Measurements from ENCODE around the gene POU6F2. TPM values are rescaled to one million over a fixed set of nuclear protein-coding genes. Genes with fewer than 3 reads are reported as not detected.

The POU6F2 gene
- total RNA-seq, 1 experiment from 2014 or later, result 3.9 TPM

GRCh38 chr7:39408906-39409305 is 431.2 kb downstream of the POU6F2 start:
- Mint-ChIP-seq H3K27ac (ENCODE audit: unreplicated experiment) (no peak overlapping the region), H3K27me3 (ENCODE audit: insufficient read depth, unreplicated experiment) (peaks cover 4% of the 10 kb centered on the region), H3K4me3 (ENCODE audit: unreplicated experiment) (no peak overlapping the region), H3K9me3 (ENCODE audit: unreplicated experiment) (no peaks in the 10 kb centered on the region), H3K4me1 (ENCODE audit: low read depth, unreplicated experiment) (peaks cover 13% of the 10 kb centered on the region), H3K36me3 (ENCODE audit: insufficient read depth, unreplicated experiment) (peaks cover 3% of the 10 kb centered on the region)
- BruUV-seq (replicated peaks), result no TSS peak
- intact Hi-C loops (cut with micrococcal nuclease; ENCODE audit: unreplicated experiment), result no loop called here
- ChIA-PET CTCF (no interaction called here), POLR2A (no interaction called here)
- Histone ChIP-seq H3K4me3 (ENCODE audit: low read depth, low read length) (no peak overlapping the region), H3K27me3 (replicated peaks; ENCODE audit: control insufficient read depth, insufficient read depth, low read length) (no peaks in the 10 kb centered on the region), H3K4me1 (no peaks in the 10 kb centered on the region), H3K9me3 (no peaks in the 10 kb centered on the region), H3K36me3 (ENCODE audit: control insufficient read depth, insufficient read depth, low read length) (no peaks in the 10 kb centered on the region)
- DNase-seq, result no peak
- no peak for TF ChIP-seq CTCF (IDR thresholded peaks at IDR 0.05; ENCODE audit: insufficient read depth in 1 of 2, low read depth in 1 of 2, low read length in 1 of 2, severe bottlenecking in 1 of 2, unreplicated experiment in 1 of 2)

- no peak overlapping the region for H3K4me3 ChIP-seq (ENCODE audit: low read depth, low read length)
- TF ChIP-seq CTCF (IDR thresholded peaks at IDR 0.05; ENCODE audit: insufficient read depth in 1 of 2, low read depth in 1 of 2, low read length in 1 of 2, severe bottlenecking in 1 of 2, unreplicated experiment in 1 of 2), result no peak
- no peaks in the 10 kb centered on the region for H3K9me3 ChIP-seq
- no peaks in the 10 kb centered on the region for H3K36me3 ChIP-seq (ENCODE audit: control insufficient read depth, insufficient read depth, low read length)
- Mint-ChIP-seq H3K27ac (ENCODE audit: unreplicated experiment) (no peak overlapping the region), H3K27me3 (ENCODE audit: insufficient read depth, unreplicated experiment) (peaks cover 7% of the 10 kb centered on the region), H3K4me1 (ENCODE audit: low read depth, unreplicated experiment) (peaks cover 16% of the 10 kb centered on the region), H3K9me3 (ENCODE audit: unreplicated experiment) (no peaks in the 10 kb centered on the region), H3K36me3 (ENCODE audit: insufficient read depth, unreplicated experiment) (peaks cover 7% of the 10 kb centered on the region), H3K4me3 (ENCODE audit: unreplicated experiment) (no peak overlapping the region)
- CTCF ChIA-PET, result no interaction called here
- intact Hi-C loops (cut with micrococcal nuclease; ENCODE audit: unreplicated experiment), result loop anchor here (10.0 kb wide), 1 partner anchor 56 kb away; no protein-coding TSS in a partner anchor
- no TSS peak for BruUV-seq (replicated peaks)
- no peaks in the 10 kb centered on the region for H3K27me3 ChIP-seq (replicated peaks; ENCODE audit: control insufficient read depth, insufficient read depth, low read length)
- DNase-seq, result no peak
- POLR2A ChIA-PET, result no interaction called here
- H3K4me1 ChIP-seq, result no peaks in the 10 kb centered on the region
Measured at GRCh38 chr7:39410582-39410981, 432.9 kb downstream of the POU6F2 start.

GRCh38 chr7:39413636-39414223 is 436.0 kb downstream of the POU6F2 start:
- H3K27me3 ChIP-seq (replicated peaks; ENCODE audit: control insufficient read depth, insufficient read depth, low read length), result no peaks in the 10 kb centered on the region; the same call in 1 of the 2 replicates
- Mint-ChIP-seq H3K36me3 (ENCODE audit: insufficient read depth, unreplicated experiment) (peaks cover 7% of the 10 kb centered on the region), H3K4me1 (ENCODE audit: low read depth, unreplicated experiment) (peaks cover 6% of the 10 kb centered on the region), H3K9me3 (ENCODE audit: unreplicated experiment) (no peaks in the 10 kb centered on the region), H3K4me3 (ENCODE audit: unreplicated experiment) (peak overlapping the region; percentile 91), H3K27ac (ENCODE audit: unreplicated experiment) (no peak overlapping the region), H3K27me3 (ENCODE audit: insufficient read depth, unreplicated experiment) (peaks cover 11% of the 10 kb centered on the region)
- no peaks in the 10 kb centered on the region for H3K9me3 ChIP-seq
- no peaks in the 10 kb centered on the region for H3K4me1 ChIP-seq
- intact Hi-C loops (cut with micrococcal nuclease; ENCODE audit: unreplicated experiment), result loop anchor here (1.0 to 10.0 kb wide), 2 partner anchors 40 to 59 kb away; no protein-coding TSS in a partner anchor
- DNase-seq, result peak in 1 of 2 experiments; percentile 2
- no peak for TF ChIP-seq CTCF (IDR thresholded peaks at IDR 0.05; ENCODE audit: insufficient read depth in 1 of 2, low read depth in 1 of 2, low read length in 1 of 2, severe bottlenecking in 1 of 2, unreplicated experiment in 1 of 2)
- H3K4me3 ChIP-seq (ENCODE audit: low read depth, low read length), result peak overlapping the region; percentile 42
- ChIA-PET CTCF (interaction anchor here (1.3 kb wide), 1 partner anchor 7 kb away, joined by 3 read pairs; no protein-coding TSS in a partner anchor), POLR2A (interaction anchor here (0.8 kb wide), 1 partner anchor 397 kb away, joined by 4 read pairs; no protein-coding TSS in a partner anchor)
- no peaks in the 10 kb centered on the region for H3K36me3 ChIP-seq (ENCODE audit: control insufficient read depth, insufficient read depth, low read length)
- no TSS peak for BruUV-seq (replicated peaks)

Data from Caco-2 (cell line).